ENCODE measurements around the gene CCDC27.

The CCDC27 gene

GRCh38 chr1:3721955-3722465 is 30.2 kb upstream of the CCDC27 start:
- DNase-seq: no peak

GRCh38 chr1:3722846-3723245 is 29.4 kb upstream of the CCDC27 start:
- DNase-seq: no peak

GRCh38 chr1:3724416-3725030 is 27.7 kb upstream of the CCDC27 start:
- DNase-seq: peak; percentile 33 to 80 (median 66)

- no peak for DNase-seq
Measured at GRCh38 chr1:3725366-3725765, 26.9 kb upstream of the CCDC27 start.

GRCh38 chr1:3727042-3727824 is 25.0 kb upstream of the CCDC27 start:
- DNase-seq: no peak

GRCh38 chr1:3727825-3728776 is 24.1 kb upstream of the CCDC27 start:
- no peak for DNase-seq

- no peak for DNase-seq
Measured at GRCh38 chr1:3729594-3730542, 22.4 kb upstream of the CCDC27 start.

- no peak for DNase-seq
Measured at GRCh38 chr1:3730543-3731247, 21.6 kb upstream of the CCDC27 start.

GRCh38 chr1:3731583-3732433 is 20.4 kb upstream of the CCDC27 start:
- DNase-seq: no peak

- no peak for DNase-seq
Measured at GRCh38 chr1:3732434-3733093, 19.7 kb upstream of the CCDC27 start.

- no peak for DNase-seq
Measured at GRCh38 chr1:3733094-3733882, 19.0 kb upstream of the CCDC27 start.

GRCh38 chr1:3733883-3734589 is 18.2 kb upstream of the CCDC27 start:
- DNase-seq: no peak

- no peak for DNase-seq
Measured at GRCh38 chr1:3734602-3735001, 17.6 kb upstream of the CCDC27 start.

GRCh38 chr1:3735027-3735681 is 17.1 kb upstream of the CCDC27 start:
- no peak for DNase-seq

- DNase-seq: no peak
Measured at GRCh38 chr1:3735688-3736087, 16.6 kb upstream of the CCDC27 start.

- no peak for DNase-seq
Measured at GRCh38 chr1:3736131-3736561, 16.1 kb upstream of the CCDC27 start.

GRCh38 chr1:3736708-3737107 is 15.5 kb upstream of the CCDC27 start:
- no peak for DNase-seq

GRCh38 chr1:3738943-3739342 is 13.3 kb upstream of the CCDC27 start:
- DNase-seq: no peak

Measured in stimulated activated naive CD4-positive, alpha-beta T cell (primary cell).